ENCODE data around the gene SLC25A33.
A peak's percentile ranks its signal among the peaks of the same experiment; 100 is the strongest.
"Not testable (repeated sequence)": the region's sequence is repeated elsewhere in the genome, so short reads cannot be mapped to it uniquely, and the experiment has no call there.

Gene SLC25A33

GRCh38 chr1:9618909-9619679, 79.8 kb downstream of the SLC25A33 start:
- DNase-seq, result no peak

- no peak for DNase-seq
Measured at GRCh38 chr1:9621032-9621431, 81.8 kb downstream of the SLC25A33 start.

- DNase-seq, result no peak
Measured at GRCh38 chr1:9624081-9624480, 84.8 kb downstream of the SLC25A33 start.

- not testable (repeated sequence) for DNase-seq
Measured at GRCh38 chr1:9625030-9625429, 85.8 kb downstream of the SLC25A33 start.

DNA sequence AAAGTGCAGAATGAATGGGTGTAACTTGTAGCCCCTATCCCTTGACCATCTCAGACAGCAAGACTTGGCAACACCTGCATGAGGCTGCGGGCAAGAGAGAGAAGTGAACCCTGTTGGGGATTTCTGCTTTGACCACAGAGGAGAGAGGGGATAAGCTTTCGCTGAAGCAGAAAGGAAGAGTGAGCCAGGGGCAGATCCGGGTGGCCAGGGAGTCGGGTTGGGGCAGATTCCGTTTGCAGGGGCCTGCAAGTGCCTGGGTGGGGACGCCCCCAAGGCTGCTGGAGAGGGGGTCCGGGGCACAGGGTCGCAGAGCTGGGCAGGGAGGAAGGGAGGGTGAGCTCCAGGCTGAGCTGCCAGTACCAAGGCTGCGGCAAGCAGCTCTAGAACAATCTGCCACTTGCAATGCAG, 86.9 kb downstream of the SLC25A33 start:
- no peak for DNase-seq

GRCh38 chr1:9628541-9629444, 89.5 kb downstream of the SLC25A33 start:
- DNase-seq, result no peak

DNA sequence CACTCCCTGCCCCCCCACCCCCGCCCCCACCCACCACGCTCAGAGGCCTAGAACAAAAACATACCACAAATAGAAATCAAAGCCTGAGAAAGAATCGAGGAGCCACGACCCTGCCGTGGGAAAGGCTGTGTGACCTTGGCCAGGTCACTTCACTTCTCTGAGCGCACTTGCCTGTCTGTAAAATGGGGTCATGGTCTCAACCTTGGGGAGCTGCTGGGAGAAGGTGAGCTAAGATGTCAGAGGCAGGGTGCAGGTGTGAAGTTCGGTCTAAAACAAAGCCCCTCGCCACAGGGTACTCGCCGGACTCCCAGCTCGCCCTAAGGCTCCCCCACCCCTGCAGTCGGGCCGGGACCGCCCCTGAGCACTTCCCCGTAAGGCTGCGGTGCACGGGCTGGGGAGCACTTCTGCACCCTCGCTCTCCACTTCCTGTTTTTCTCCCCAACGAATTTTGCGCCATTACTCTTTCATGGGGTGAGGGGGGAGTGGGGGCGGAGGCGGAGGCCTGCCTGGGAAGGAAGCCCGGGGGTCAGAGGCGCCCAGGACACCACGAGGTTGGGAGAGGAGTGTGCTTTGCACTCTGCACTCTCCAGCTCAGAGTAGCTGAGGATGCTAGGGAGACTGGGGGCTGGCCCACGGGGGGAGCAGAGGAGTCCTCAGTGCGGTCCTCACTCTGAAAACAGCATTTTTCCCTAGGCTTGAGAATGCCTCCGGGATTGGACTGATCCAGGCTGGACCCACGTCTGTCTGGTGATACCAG, 90.4 kb downstream of the SLC25A33 start:
- DNase-seq, result peak in 10 of 58 donors; percentile 8 to 26 (median 16)

GRCh38 chr1:9630331-9631111, 91.3 kb downstream of the SLC25A33 start:
- no peak for DNase-seq

GRCh38 chr1:9631613-9632012, 92.3 kb downstream of the SLC25A33 start:
- DNase-seq, result no peak

GRCh38 chr1:9633493-9633892, 94.2 kb downstream of the SLC25A33 start:
- DNase-seq, result no peak

- DNase-seq, result no peak
Measured at GRCh38 chr1:9634582-9634981, 95.3 kb downstream of the SLC25A33 start.
